GM12892 (cell line): ENCODE data around the gene NR3C1.

ENCODE experiments used
- POLR2A ChIP-seq: IDR thresholded peaks from 2 replicates; pipeline ENCODE4 v1.6.1; 2011; ENCODE audit warnings: low read depth, low read length, control low read depth
- POLR2AphosphoS5 ChIP-seq: IDR thresholded peaks from 2 replicates; pipeline ENCODE4 v1.6.1; 2011; ENCODE audit warnings: low read depth, low read length, control low read depth

GRCh38 chr5:143284002-143284401 lies 119.5 kb downstream of the NR3C1 start:
- no peak for TF ChIP-seq POLR2A
- no peak for TF ChIP-seq POLR2AphosphoS5
